ENCODE results near the gene CDHR3.

The CDHR3 gene

GRCh38 chr7:106068538-106068961, 105.5 kb downstream of the CDHR3 start:
- Histone ChIP-seq H3K9ac (no peak overlapping the region), H3K36me3 (ENCODE audit: control insufficient read depth, insufficient read depth, low read length) (no peaks in the 10 kb centered on the region), H3K9me3 (ENCODE audit: control insufficient read depth, low read length) (no peaks in the 10 kb centered on the region), H3K4me3 (ENCODE audit: low read depth, low read length) (no peak overlapping the region), H2AFZ (peak overlapping the region; percentile 6), H3K4me2 (ENCODE audit: low read length) (no peak overlapping the region), H3K27me3 (ENCODE audit: control insufficient read depth, insufficient read depth, low read length) (no peaks in the 10 kb centered on the region), H3K4me1 (peaks cover 64% of the 10 kb centered on the region), H3K79me2 (no peaks in the 10 kb centered on the region), H3K27ac (peak overlapping the region; percentile 47)
- no peak for TF ChIP-seq CTCF (IDR thresholded peaks at IDR 0.05)

GRCh38 chr7:106068986-106069385, 105.9 kb downstream of the CDHR3 start:
- no peak for TF ChIP-seq CTCF (IDR thresholded peaks at IDR 0.05)
- no peaks in the 10 kb centered on the region for H3K9me3 ChIP-seq (ENCODE audit: control insufficient read depth, low read length)
- no peaks in the 10 kb centered on the region for H3K79me2 ChIP-seq
- H2AFZ ChIP-seq: peak overlapping the region; percentile 6
- no peaks in the 10 kb centered on the region for H3K36me3 ChIP-seq (ENCODE audit: control insufficient read depth, insufficient read depth, low read length)
- H3K4me2 ChIP-seq (ENCODE audit: low read length): no peak overlapping the region
- peak overlapping the region; percentile 47 for H3K27ac ChIP-seq
- no peak overlapping the region for H3K4me3 ChIP-seq (ENCODE audit: low read depth, low read length)
- no peak overlapping the region for H3K9ac ChIP-seq
- no peaks in the 10 kb centered on the region for H3K27me3 ChIP-seq (ENCODE audit: control insufficient read depth, insufficient read depth, low read length)
- H3K4me1 ChIP-seq: peaks cover 65% of the 10 kb centered on the region

GRCh38 chr7:106069471-106070200, 106.6 kb downstream of the CDHR3 start:
- Histone ChIP-seq H3K36me3 (ENCODE audit: control insufficient read depth, insufficient read depth, low read length) (no peaks in the 10 kb centered on the region), H3K4me2 (ENCODE audit: low read length) (no peak overlapping the region), H3K4me3 (ENCODE audit: low read depth, low read length) (no peak overlapping the region), H2AFZ (peak overlapping the region; percentile 10), H3K9me3 (ENCODE audit: control insufficient read depth, low read length) (no peaks in the 10 kb centered on the region), H3K4me1 (peaks cover 70% of the 10 kb centered on the region), H3K79me2 (no peaks in the 10 kb centered on the region), H3K9ac (no peak overlapping the region), H3K27me3 (ENCODE audit: control insufficient read depth, insufficient read depth, low read length) (no peaks in the 10 kb centered on the region), H3K27ac (peak overlapping the region; percentile 47)
- no peak for TF ChIP-seq CTCF (IDR thresholded peaks at IDR 0.05)

- peak overlapping the region; percentile 47 for H3K27ac ChIP-seq
Measured at GRCh38 chr7:106070201-106070551, 107.1 kb downstream of the CDHR3 start.

More at GRCh38 chr7:106070201-106070551, 107.1 kb downstream of the CDHR3 start:
- peak overlapping the region; percentile 10 for H2AFZ ChIP-seq
- no peak overlapping the region for H3K4me3 ChIP-seq (ENCODE audit: low read depth, low read length)
- no peaks in the 10 kb centered on the region for H3K36me3 ChIP-seq (ENCODE audit: control insufficient read depth, insufficient read depth, low read length)
- H3K4me2 ChIP-seq (ENCODE audit: low read length): no peak overlapping the region
- peaks cover 68% of the 10 kb centered on the region for H3K4me1 ChIP-seq
- H3K27me3 ChIP-seq (ENCODE audit: control insufficient read depth, insufficient read depth, low read length): no peaks in the 10 kb centered on the region
- no peak for TF ChIP-seq CTCF (IDR thresholded peaks at IDR 0.05)
- no peak overlapping the region for H3K9ac ChIP-seq
- H3K79me2 ChIP-seq: no peaks in the 10 kb centered on the region
- H3K9me3 ChIP-seq (ENCODE audit: control insufficient read depth, low read length): no peaks in the 10 kb centered on the region

Data from parathyroid adenoma (tissue), 2 donors.